A549 (cell line): ENCODE results near the gene MIS18A. TPM values are rescaled to one million over a fixed set of nuclear protein-coding genes. Genes with fewer than 3 reads are reported as not detected.

Source experiments
- ATAC-seq, 2 experiments: fragments of 200-7000 bp in 1 of 2; fragments of >200 bp in 1 of 2; cut with Nextera tagmentation in 1 of 2; cut with Tn5 transposase in 1 of 2; 3 replicates each; pipeline versions ENCODE4 v1.8.0 to v1.9.1; 2018 to 2020; ENCODE audit warnings: mild to moderate bottlenecking in 1 of 2, moderate library complexity in 1 of 2
- CTCF ChIA-PET: fragments of 300-600 bp; sonication (Branson Sonifier 250); formaldehyde crosslinking; extraction: SDS; loops from one replicate; lab custom pipeline; 2021; ENCODE audit warnings: antibody characterized with exemption, inconsistent platforms; lab: Yijun Ruan, JAX
- POLR2A ChIA-PET: fragments of 350-600 bp; formaldehyde crosslinking; extraction: SDS; loops from one replicate; lab custom pipeline; 2021; ENCODE audit warnings: antibody characterized with exemption, inconsistent platforms; lab: Yijun Ruan, JAX
- DNase-seq, 2 experiments: peaks; one replicate each; pipeline versions ENCODE4 v3.0.0 to v3.0.0-alpha.2; 2011 to 2016; ENCODE audit warnings: low read depth in 1 of 2, low spot score in 1 of 2
- FAIRE-seq: peaks from 2 replicates; lab custom pipeline; 2011; peaks lifted over from hg19 to GRCh38; lab: Jason Lieb, UNC
- H3K27ac ChIP-seq, 2 experiments: fragments of >200 bp; sonication (Bioruptor Twin); formaldehyde crosslinking; 3 replicates each; pipeline ENCODE4 v1.5.1; 2016 to 2017
- H3K4me1 ChIP-seq: fragments of >200 bp; sonication (Bioruptor Twin); formaldehyde crosslinking; 3 replicates; pipeline ENCODE4 v1.6.1; 2016
- H3K4me2 ChIP-seq: fragments of >200 bp; sonication (Bioruptor Twin); formaldehyde crosslinking; 3 replicates; pipeline ENCODE4 v1.6.1; 2016
- H3K4me3 ChIP-seq: fragments of >200 bp; sonication (Bioruptor Twin); formaldehyde crosslinking; 3 replicates; pipeline ENCODE4 v1.5.1; 2016
- H3K9me3 ChIP-seq: fragments of >200 bp; sonication (Bioruptor Twin); formaldehyde crosslinking; 3 replicates; pipeline ENCODE4 v1.6.1; 2016
- ATOH8 ChIP-seq: fragments of 250-450 bp; sonication (Bioruptor Pico); IDR thresholded peaks from 2 replicates; pipeline ENCODE4 v1.5.0; 2020; ENCODE audit warnings: low read depth, mild to moderate bottlenecking, moderate library complexity
- BHLHE40 ChIP-seq: IDR thresholded peaks from 2 replicates; pipeline ENCODE4 v1.6.1; 2012; ENCODE audit warnings: low read depth, low read length, inconsistent platforms
- CBX2 ChIP-seq: fragments of 200-600 bp; sonication (generic); IDR thresholded peaks from 2 replicates; pipeline ENCODE4 v1.6.1; 2016; ENCODE audit warnings: low read depth, mild to moderate bottlenecking, borderline replicate concordance
- EHF ChIP-seq: fragments of 250-450 bp; sonication (Bioruptor Pico); IDR thresholded peaks from 2 replicates; pipeline ENCODE4 v1.5.0; 2020; ENCODE audit warnings: mild to moderate bottlenecking
- EHMT2 ChIP-seq: fragments of 200-600 bp; sonication (generic); IDR thresholded peaks from 2 replicates; pipeline ENCODE4 v1.6.1; 2016; ENCODE audit warnings: antibody characterized with exemption, low read depth, mild to moderate bottlenecking, moderate library complexity
- EP300 ChIP-seq, 2 experiments: fragments of >200 bp; sonication (Bioruptor Twin); formaldehyde crosslinking; IDR thresholded peaks; 2 replicates in 1 of 2; 3 replicates in 1 of 2; pipeline ENCODE4 v1.6.1; 2016 to 2017
- ESRRA ChIP-seq: fragments of 150-350 bp; IDR thresholded peaks from 2 replicates; pipeline ENCODE4 v1.6.1; 2014; ENCODE audit warnings: mild to moderate bottlenecking, low read length, borderline replicate concordance
- FOSB ChIP-seq: fragments of 250-450 bp; sonication (Bioruptor Pico); IDR thresholded peaks from 2 replicates; pipeline ENCODE4 v1.5.0; 2020; ENCODE audit warnings: mild to moderate bottlenecking, moderate library complexity
- FOXS1 ChIP-seq: fragments of 250-450 bp; sonication (Bioruptor Pico); IDR thresholded peaks from 2 replicates; pipeline ENCODE4 v1.5.0; 2020; ENCODE audit warnings: mild to moderate bottlenecking, moderate library complexity
- HMGXB4 ChIP-seq: fragments of 250-450 bp; sonication (Bioruptor Pico); IDR thresholded peaks from 2 replicates; pipeline ENCODE4 v1.5.0; 2021; ENCODE audit warnings: mild to moderate bottlenecking, moderate library complexity, borderline replicate concordance
- HOXB13 ChIP-seq: fragments of 250-450 bp; sonication (Bioruptor Pico); IDR thresholded peaks from 2 replicates; pipeline ENCODE4 v1.5.0; 2020; ENCODE audit warnings: low read depth, mild to moderate bottlenecking, moderate library complexity
- JUNB ChIP-seq: fragments of >200 bp; sonication (Bioruptor Twin); formaldehyde crosslinking; IDR thresholded peaks from 2 replicates; pipeline ENCODE4 v1.6.1; 2016
- KDM1A ChIP-seq: fragments of 200-600 bp; sonication (generic); IDR thresholded peaks from 2 replicates; pipeline ENCODE4 v1.6.1; 2016; ENCODE audit warnings: low read depth, mild to moderate bottlenecking
- MAFK ChIP-seq: fragments of 450-650 bp; IDR thresholded peaks from 2 replicates; pipeline ENCODE4 v1.6.1; 2014; ENCODE audit not compliant: partially characterized antibody
- MAX ChIP-seq: IDR thresholded peaks from 2 replicates; pipeline ENCODE4 v1.6.1; 2012
- MYC ChIP-seq: IDR thresholded peaks from 2 replicates; pipeline ENCODE4 v1.6.1; 2012; ENCODE audit warnings: mild to moderate bottlenecking, inconsistent platforms, low read length, improper control_type of control experiment, borderline replicate concordance
- NPAS2 ChIP-seq: fragments of 250-450 bp; sonication (Bioruptor Pico); IDR thresholded peaks from 2 replicates; pipeline ENCODE4 v1.8.0; 2022; ENCODE audit warnings: mild to moderate bottlenecking, moderate library complexity, borderline replicate concordance
- NR3C1 ChIP-seq: fragments of >200 bp; sonication (Bioruptor Twin); formaldehyde crosslinking; IDR thresholded peaks from 3 replicates; pipeline ENCODE4 v1.6.1; 2017
- PBX3 ChIP-seq: IDR thresholded peaks from 2 replicates; pipeline ENCODE4 v1.6.1; 2012
- PHF8 ChIP-seq: fragments of 200-600 bp; sonication (generic); IDR thresholded peaks from 2 replicates; pipeline ENCODE4 v1.6.1; 2016; ENCODE audit warnings: low read depth, mild to moderate bottlenecking, antibody characterized with exemption, moderate library complexity, borderline replicate concordance
- POLR2A ChIP-seq: IDR thresholded peaks from 2 replicates; pipeline ENCODE4 v1.6.1; 2012; ENCODE audit warnings: mild to moderate bottlenecking, low read length
- RARB ChIP-seq: fragments of 250-450 bp; sonication (Bioruptor Pico); IDR thresholded peaks from 2 replicates; pipeline ENCODE4 v1.8.0; 2021; ENCODE audit warnings: mild to moderate bottlenecking, moderate library complexity
- RCOR1 ChIP-seq: fragments of 150-350 bp; IDR thresholded peaks from 2 replicates; pipeline ENCODE4 v1.6.1; 2014; ENCODE audit warnings: antibody characterized with exemption, low read length, low read depth
- TP53 ChIP-seq: fragments of 250-450 bp; sonication (Bioruptor Pico); IDR thresholded peaks from 2 replicates; pipeline ENCODE4 v1.5.0; 2021; ENCODE audit warnings: mild to moderate bottlenecking, moderate library complexity
- USF2 ChIP-seq: fragments of 450-650 bp; IDR thresholded peaks from 2 replicates; pipeline ENCODE4 v1.6.1; 2014; ENCODE audit warnings: antibody characterized with exemption
- ZC3H11A ChIP-seq: fragments of 450-650 bp; IDR thresholded peaks from 2 replicates; pipeline ENCODE4 v1.6.1; 2014; ENCODE audit warnings: antibody characterized with exemption, mild to moderate bottlenecking
- ZNF302 ChIP-seq: fragments of 250-450 bp; sonication (Bioruptor Pico); IDR thresholded peaks from 2 replicates; pipeline ENCODE4 v1.9.0; 2021; ENCODE audit warnings: inconsistent platforms, mild to moderate bottlenecking, moderate library complexity
- ZSCAN20 ChIP-seq: fragments of 250-450 bp; sonication (Bioruptor Pico); IDR thresholded peaks from 2 replicates; pipeline ENCODE4 v1.8.0; 2022; ENCODE audit warnings: mild to moderate bottlenecking, moderate library complexity
- WGBS: methylation state at CpG from one replicate; pipeline ENCODE4 v1.1.6; 2017; ENCODE audit errors: missing lambda C conversion rate; 5-methylcytosine and 5-hydroxymethylcytosine counted together
- polyA plus RNA-seq, 4 experiments: library from polyadenylated mRNA; depleted of rRNA in 3 of 4; stranded (reverse); fragments of >200 nt; fragmentation: RNase III in 1 of 4; extraction: RNeasy Plus Mini Kit Qiagen cat#74134 plus additional on column Dnase treatment in 1 of 4; gene quantifications; 2 replicates in 3 of 4; 3 replicates in 1 of 4; pipeline ENCODE4 v1.2.3, GENCODE V29; 2011 to 2017

Gene MIS18A
- polyA plus RNA-seq, 2 of the 4 experiments (the other 2 are of a cell fraction), result 18.4 to 18.8 TPM

- WGBS, result 87% methylated on average over 2 of the region's 2 CpGs
Measured at GRCh38 chr21:32301596-32301995, 22.7 kb upstream of the MIS18A start.

GRCh38 chr21:32300117-32300681 lies 21.4 kb upstream of the MIS18A start:
- ATAC-seq (no peak), DNase-seq (no peak), FAIRE-seq (no peak)
- Histone ChIP-seq H3K27ac (no peak overlapping the region), H3K4me3 (no peak overlapping the region), H3K9me3 (no peaks in the 10 kb centered on the region), H3K4me1 (no peaks in the 10 kb centered on the region)
- ChIA-PET POLR2A (no interaction called here), CTCF (no interaction called here)
- WGBS, result 91% methylated on average over 41 of the region's 41 CpGs
- TF ChIP-seq NR3C1 (no peak), BHLHE40 (no peak), EHMT2 (no peak), ZSCAN20 (no peak), FOXS1 (CRISPR knock-in tag) (no peak), ATOH8 (CRISPR knock-in tag) (no peak), PHF8 (no peak), RCOR1 (no peak), HMGXB4 (CRISPR knock-in tag) (no peak)
- TF ChIP-seq, all 56 proteins: peak for 0
- H3K4me2 ChIP-seq, result no peak overlapping the region

More at GRCh38 chr21:32301596-32301995, 22.7 kb upstream of the MIS18A start:
- DNase-seq (no peak), FAIRE-seq (no peak), ATAC-seq (no peak)
- H3K4me2 ChIP-seq, result no peak overlapping the region
- TF ChIP-seq JUNB, result no peak
- no peak for TF ChIP-seq BHLHE40
- no peak for TF ChIP-seq FOXS1 (CRISPR knock-in tag)
- TF ChIP-seq ZC3H11A, result no peak
- TF ChIP-seq NPAS2 (CRISPR knock-in tag), result no peak
- TF ChIP-seq USF2, result no peak
- TF ChIP-seq PBX3, result no peak
- H3K4me1 ChIP-seq, result no peaks in the 10 kb centered on the region
- no peak overlapping the region for H3K27ac ChIP-seq
- ChIA-PET CTCF (no interaction called here), POLR2A (no interaction called here)
- no peak overlapping the region for H3K4me3 ChIP-seq
- H3K9me3 ChIP-seq, result no peaks in the 10 kb centered on the region

- CTCF ChIA-PET, result no interaction called here
- ATAC-seq (no peak), FAIRE-seq (no peak), DNase-seq (no peak)
- H3K4me1 ChIP-seq, result no peaks in the 10 kb centered on the region
- WGBS, result 92% methylated on average over 6 of the region's 6 CpGs
- H3K4me2 ChIP-seq, result no peak overlapping the region
- H3K27ac ChIP-seq, result no peak overlapping the region
- no peaks in the 10 kb centered on the region for H3K9me3 ChIP-seq
- POLR2A ChIA-PET, result no interaction called here
- H3K4me3 ChIP-seq, result no peak overlapping the region
- TF ChIP-seq HOXB13 (CRISPR knock-in tag) (no peak), RARB (no peak), MAX (no peak), EP300 (IDR thresholded peaks at IDR 0.05) (no peak), MAFK (no peak), TP53 (CRISPR knock-in tag) (no peak), POLR2A (no peak), MYC (no peak), PBX3 (no peak), KDM1A (no peak), FOSB (CRISPR knock-in tag) (no peak), ESRRA (no peak), EHF (CRISPR knock-in tag) (no peak), ZNF302 (CRISPR knock-in tag) (no peak), PHF8 (no peak), CBX2 (no peak), NPAS2 (CRISPR knock-in tag) (no peak)
Measured at GRCh38 chr21:32299695-32300094, 20.8 kb upstream of the MIS18A start.
